ENCODE results near the gene FBLIM1.

- TF ChIP-seq POLR2A (IDR thresholded peaks at IDR 0.05; ENCODE audit: borderline replicate concordance, extremely low read depth, insufficient read depth, insufficient read length) (no peak), POLR2AphosphoS5 (IDR thresholded peaks at IDR 0.05; ENCODE audit: low read depth, low read length) (no peak), EZH2 (IDR thresholded peaks at IDR 0.05) (no peak), EGR1 (IDR thresholded peaks at IDR 0.05; ENCODE audit: low read depth) (no peak), ZFX (IDR thresholded peaks at IDR 0.05) (no peak)
- TF ChIP-seq, protein P1, sequence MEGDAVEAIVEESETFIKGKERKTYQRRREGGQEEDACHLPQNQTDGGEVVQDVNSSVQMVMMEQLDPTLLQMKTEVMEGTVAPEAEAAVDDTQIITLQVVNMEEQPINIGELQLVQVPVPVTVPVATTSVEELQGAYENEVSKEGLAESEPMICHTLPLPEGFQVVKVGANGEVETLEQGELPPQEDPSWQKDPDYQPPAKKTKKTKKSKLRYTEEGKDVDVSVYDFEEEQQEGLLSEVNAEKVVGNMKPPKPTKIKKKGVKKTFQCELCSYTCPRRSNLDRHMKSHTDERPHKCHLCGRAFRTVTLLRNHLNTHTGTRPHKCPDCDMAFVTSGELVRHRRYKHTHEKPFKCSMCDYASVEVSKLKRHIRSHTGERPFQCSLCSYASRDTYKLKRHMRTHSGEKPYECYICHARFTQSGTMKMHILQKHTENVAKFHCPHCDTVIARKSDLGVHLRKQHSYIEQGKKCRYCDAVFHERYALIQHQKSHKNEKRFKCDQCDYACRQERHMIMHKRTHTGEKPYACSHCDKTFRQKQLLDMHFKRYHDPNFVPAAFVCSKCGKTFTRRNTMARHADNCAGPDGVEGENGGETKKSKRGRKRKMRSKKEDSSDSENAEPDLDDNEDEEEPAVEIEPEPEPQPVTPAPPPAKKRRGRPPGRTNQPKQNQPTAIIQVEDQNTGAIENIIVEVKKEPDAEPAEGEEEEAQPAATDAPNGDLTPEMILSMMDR (IDR thresholded peaks at IDR 0.05 in 2 of 3, conservative IDR thresholded peaks at IDR 0.05 in 1 of 3; ENCODE audit: borderline replicate concordance in 1 of 3, insufficient read depth in 1 of 3, low read depth in 2 of 3, low read length in 2 of 3) = no peak
Observed at GRCh38 chr1:15748264-15748663, 10.3 kb upstream of the FBLIM1 start.

Measured in HCT116 (cell line).